Measurements from ENCODE around the gene AK4.

DNA sequence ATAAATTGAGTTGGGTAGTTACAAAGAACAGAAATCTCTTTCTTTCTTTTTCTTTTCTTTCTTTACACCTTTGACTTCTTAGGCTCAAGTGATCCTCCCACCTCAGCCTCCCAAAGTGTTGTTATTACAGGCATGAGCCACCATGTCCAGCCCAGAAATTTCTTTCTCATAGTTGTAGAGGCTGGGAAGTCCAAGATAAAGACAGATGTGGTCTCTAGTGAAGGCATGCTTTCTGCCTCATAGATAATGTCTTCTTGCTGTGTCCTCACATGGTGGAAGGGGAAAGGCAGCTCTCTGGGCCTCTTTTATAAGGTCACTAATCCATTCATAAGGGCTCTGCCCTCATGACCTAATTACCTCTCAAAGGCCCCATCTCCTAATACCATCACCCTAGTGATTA is 97.3 kb downstream of the AK4 start:
- no peak for TF ChIP-seq POLR2AphosphoS5 (IDR thresholded peaks at IDR 0.05; ENCODE audit: low read depth, low read length)
- TF ChIP-seq TAF1 (IDR thresholded peaks at IDR 0.05; ENCODE audit: borderline replicate concordance, low read depth, low read length), result no peak
